GM08714 (cell line): ENCODE measurements around the gene FLT4.

Experiments
- H3K4me3 ChIP-seq: fragments of 200-500 bp; sonication (Bioruptor generic); 2 replicates; pipeline ENCODE4 v1.5.1; 2014; ENCODE audit warnings: mild to moderate bottlenecking, low read length, inconsistent platforms
- ZNF274 ChIP-seq: IDR thresholded peaks from 2 replicates; pipeline ENCODE4 v1.6.1; 2012; ENCODE audit warnings: mild to moderate bottlenecking, low read depth, low read length

The FLT4 gene

DNA sequence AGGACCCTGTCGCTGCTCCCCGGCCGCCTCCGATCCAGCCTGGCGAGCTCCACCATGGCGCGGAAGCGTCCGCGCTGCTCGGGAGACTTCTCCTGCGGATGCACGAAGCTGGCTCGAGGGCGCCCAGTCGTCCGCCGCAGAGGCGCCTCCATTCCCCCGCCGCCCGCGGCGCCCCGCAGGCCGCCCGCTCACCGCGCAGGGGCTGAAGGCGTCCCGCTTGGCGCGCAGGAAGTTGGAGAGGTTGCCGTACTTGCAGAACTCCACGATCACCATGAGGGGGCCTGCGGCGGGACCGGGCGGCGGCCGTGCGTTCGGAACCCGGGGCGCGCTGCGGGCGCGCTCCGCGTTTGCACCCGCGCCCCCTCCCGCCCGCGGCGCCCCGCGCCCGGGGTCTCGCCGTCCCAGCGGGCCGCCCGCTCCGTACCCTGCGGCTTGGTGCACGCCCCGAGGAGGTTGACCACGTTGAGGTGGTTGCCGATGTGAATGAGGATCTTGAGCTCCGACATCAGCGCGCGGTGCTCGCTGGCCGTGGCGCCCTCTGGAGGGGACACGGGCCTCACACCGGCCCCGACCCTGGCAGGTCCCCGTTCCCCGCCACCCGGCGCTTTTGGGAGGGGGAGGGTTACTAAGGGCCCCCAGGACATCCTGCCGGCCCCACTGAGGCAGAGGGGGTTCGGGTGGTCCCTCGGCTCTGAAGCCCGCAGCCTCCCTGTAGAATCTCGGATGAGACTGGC, 30.4 kb downstream of the FLT4 start:
- H3K4me3 ChIP-seq: no peak overlapping the region; the same call in 1 of the 2 replicates
- no peak for TF ChIP-seq ZNF274

DNA sequence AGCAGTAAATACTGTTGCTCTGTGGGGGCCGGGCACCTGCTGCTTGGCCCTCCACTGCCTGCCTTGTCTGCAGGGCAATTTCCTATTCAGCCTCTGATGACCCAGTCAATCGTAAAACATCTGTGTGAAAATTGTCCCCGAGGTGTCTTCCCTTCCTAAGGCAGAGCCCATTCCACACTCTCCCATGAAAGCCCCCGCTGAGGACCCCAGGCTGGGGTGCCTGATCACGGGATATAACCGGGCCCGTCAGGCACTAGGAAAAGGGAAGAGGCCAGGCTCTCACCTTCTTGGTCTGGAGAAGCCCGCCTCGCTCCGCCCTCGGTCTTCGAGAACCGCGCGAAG, 30.9 kb downstream of the FLT4 start:
- H3K4me3 ChIP-seq: no peak overlapping the region; the same call in 1 of the 2 replicates
- no peak for TF ChIP-seq ZNF274

DNA sequence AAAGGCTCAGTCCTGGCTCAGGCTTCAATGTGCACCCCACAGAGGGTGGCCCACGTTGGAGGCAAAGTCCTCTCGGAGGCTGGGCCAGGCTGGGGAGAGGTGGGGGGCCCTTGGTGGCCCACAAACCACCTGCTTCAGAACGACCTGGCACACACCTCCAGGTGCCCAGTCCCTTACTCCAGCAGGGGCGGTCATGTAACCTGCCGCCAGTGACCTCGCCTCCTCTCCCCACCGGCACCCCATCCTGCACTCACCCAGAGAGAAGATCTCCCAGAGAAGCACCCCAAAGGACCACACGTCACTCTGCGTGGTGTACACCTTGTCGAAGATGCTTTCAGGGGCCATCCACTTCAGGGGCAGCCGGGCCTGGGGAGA, 35.6 kb downstream of the FLT4 start:
- H3K4me3 ChIP-seq: no peak overlapping the region
- TF ChIP-seq ZNF274: no peak

DNA sequence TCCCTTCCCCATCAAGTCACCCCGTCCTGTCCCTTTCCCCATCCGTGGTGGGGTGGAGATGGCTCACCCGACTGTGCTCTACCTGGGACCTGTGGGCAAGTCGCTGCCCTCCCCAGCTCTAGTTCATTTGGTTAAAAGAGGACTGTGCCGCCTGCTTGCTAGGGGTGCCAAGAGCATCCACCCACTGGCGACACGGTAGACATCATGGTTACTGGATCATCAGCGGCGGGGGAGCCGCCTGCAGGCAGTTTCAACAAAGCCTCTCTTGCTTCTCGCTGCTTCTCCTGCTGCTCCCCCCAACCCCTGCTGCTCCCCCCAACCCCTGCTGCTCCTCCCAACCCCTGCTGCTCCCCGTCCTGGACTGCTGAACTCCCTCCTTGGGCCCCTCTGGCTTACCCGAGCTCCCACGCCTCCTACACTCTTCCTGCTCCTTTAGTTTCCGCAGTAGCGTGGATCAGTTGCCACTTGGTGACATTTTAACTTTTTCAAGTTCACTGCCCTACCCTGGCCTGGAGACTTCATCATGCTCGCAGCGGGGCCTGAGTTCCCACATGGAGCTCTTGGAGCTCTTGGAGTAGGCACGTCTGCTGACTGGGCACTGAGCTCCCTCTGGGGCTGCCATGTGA, 36.1 kb downstream of the FLT4 start:
- no peak for TF ChIP-seq ZNF274

DNA sequence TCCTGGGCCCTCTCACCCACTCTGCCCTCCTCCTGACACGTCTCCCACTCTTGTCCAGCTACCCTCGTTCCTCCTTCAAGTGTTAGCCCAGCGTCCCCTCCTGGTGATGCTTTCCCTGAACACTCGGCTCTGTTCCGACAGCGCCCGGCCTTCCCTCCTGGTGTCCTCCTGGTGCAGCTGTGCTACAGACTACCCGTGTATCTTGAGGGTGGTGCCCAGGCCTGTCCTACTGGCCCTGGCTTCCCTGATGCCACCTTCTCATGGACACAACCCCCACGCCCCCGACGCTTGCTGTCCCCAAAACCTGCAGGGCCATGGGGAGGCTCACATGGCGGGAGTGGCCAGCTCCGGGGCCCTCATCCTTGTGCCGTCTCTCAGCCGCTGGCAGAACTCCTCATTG, 36.7 kb downstream of the FLT4 start:
- H3K4me3 ChIP-seq: no peak overlapping the region
- no peak for TF ChIP-seq ZNF274

More for the DNA sequence above, 36.1 kb downstream of the FLT4 start:
- no peak overlapping the region for H3K4me3 ChIP-seq

DNA sequence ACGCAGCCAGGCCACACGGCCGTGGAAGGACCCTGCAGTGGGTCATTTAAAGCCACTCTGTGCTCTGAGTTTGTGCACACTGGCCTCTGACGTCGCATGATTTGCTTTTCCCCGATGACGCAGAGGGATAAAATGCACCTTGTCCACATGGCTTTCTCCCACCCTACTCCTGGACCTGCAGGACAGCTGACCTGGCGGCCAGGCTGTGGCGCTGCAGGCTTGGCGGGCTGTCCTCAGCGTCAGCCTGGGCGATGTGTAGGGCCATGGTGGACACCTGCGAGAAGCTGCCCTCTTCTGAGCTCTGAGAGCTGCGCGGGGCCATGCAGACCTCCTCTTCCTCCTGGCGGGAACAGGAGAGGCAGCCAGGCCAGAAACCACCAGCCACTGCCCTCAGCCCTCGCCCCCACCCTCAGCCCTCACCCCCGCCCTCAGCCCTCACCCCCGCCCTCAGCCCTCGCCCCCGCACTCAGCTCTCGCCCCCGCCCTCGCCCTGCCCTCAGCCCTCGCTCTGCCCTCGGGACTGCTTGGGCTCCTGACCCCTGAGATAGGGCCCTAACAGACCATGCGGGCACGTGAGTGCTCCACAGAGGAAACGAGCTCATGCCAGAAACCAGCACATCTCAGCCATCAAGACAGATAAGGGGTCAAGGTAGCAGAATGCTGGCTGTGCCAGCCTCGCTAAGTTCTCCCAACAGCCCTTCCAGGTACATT, 38.1 kb downstream of the FLT4 start:
- no peak for TF ChIP-seq ZNF274
- H3K4me3 ChIP-seq: no peak overlapping the region

DNA sequence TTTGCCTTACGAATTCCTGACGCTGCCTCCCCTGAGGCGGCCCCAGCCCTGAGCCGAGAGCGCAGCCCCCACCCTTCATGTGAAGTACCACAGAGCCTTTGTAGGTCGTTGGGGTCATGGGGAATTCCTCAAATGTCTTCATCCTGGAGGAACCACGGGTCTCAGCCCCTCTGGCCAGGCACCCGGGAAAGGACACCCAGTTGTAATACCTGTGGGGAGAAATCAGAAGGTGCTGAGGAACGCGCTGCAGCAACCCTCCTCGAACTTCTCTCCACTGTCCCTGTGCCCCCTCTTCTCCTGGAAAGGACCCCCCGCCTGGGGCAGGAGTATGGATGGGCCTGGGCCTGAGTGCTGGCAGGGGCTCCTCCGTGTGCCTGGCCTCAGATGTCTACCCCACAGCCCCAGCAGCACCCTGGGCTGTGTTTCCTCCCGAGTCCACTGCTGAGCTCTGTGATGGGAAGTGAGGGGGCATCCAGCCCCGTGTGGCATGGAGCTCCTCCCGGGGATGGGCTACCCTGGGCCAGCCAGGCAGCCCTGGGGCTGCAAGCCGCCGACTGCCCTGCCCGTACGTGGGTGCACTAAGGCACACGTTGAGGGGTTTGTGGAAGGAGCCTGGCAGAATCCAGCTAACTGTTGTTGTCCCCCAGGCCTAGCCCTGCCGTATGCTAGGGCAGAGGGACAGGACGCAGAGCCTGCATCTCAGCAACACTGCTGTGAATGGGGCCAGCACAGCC, 39.4 kb downstream of the FLT4 start:
- no peak for TF ChIP-seq ZNF274
- no peak overlapping the region for H3K4me3 ChIP-seq

DNA sequence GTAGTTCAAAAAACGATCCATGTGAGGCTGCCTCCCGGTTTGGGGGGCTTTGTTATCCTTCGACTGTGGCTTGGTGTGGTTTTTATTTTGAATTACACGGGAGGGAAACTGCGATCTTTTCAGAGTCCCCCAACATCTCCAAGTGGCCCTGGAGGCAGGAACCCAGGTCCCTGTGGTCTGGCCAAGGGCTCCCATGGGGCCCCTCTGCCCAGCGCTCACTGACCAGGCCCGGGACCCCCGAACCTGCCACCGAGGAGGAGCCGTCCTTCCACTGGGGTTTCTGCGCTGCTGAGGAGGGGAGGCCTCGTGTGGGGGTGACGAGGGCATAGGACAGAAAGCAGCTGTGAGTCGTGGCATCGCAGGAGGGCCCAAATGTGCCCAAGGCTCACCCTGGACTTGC, 40.0 kb downstream of the FLT4 start:
- H3K4me3 ChIP-seq: no peak overlapping the region
- no peak for TF ChIP-seq ZNF274

DNA sequence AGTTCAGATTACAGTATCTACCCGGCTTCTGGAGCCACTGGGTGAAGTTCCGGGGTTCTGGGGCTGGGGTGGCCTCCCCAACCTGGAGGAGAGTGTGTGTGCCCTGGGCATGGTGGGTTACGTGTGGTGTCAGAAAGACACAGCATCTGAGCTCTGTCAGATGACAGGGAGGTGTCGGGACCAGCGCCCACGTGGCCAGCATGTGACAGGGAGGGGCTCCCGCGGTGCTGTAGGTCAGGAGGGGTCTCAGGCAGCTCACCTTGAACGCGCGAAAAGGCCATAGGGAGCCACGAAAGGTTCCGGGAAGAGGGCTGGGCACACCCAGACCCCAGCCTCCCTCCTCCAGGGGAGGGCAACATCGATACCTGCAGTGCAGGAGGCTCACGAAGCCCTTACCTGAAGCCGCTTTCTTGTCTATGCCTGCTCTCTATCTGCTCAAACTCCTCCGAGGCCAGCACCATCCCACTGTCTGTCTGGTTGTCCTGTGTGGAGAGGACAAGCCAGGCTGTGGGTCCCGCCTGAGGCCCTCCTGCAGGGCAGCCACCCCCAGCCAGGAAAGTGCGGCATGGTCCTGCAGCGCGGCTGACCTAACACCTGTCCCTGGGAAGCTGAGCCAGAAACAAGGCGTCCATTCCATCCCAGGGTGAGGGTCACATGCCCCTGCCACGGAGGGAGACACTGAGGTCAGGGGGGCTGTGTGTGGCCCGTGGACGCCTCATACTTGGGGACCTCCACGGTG, 40.7 kb downstream of the FLT4 start:
- no peak for TF ChIP-seq ZNF274
- H3K4me3 ChIP-seq: no peak overlapping the region

DNA sequence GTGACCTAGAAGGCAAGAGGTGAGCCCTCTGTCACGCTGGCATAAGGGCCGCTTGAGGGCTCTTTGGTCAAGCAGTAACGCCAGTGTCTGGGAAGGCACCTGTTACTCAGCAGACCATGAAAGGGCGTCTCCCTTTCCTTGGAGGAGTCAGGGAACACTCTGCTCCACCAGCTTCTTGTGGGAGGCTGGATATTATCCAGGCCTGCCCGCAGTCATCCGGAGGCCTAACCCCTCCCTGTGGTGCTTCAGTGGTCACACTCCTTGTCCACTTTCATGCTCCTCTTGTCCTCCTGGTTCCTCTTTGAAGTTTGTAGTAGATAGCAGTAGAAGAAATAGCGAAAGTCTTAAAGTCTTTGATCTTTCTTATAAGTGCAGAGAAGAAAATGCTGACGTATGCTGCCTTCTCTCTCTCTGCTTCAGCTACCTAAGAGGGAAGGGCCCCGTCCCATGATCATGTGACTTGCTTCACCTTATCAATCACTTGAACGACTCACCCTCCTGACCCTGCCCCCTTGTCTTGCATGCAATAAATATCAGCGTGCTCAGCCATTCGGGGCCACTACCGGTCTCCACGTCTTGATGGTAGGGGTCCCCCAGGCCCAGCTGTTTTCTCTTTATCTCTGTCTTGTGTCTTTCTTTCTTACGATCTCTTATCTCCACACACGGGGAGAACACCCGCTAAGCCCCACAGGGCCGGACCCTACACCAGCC, 41.4 kb downstream of the FLT4 start:
- H3K4me3 ChIP-seq: no peak overlapping the region
- TF ChIP-seq ZNF274: no peak

DNA sequence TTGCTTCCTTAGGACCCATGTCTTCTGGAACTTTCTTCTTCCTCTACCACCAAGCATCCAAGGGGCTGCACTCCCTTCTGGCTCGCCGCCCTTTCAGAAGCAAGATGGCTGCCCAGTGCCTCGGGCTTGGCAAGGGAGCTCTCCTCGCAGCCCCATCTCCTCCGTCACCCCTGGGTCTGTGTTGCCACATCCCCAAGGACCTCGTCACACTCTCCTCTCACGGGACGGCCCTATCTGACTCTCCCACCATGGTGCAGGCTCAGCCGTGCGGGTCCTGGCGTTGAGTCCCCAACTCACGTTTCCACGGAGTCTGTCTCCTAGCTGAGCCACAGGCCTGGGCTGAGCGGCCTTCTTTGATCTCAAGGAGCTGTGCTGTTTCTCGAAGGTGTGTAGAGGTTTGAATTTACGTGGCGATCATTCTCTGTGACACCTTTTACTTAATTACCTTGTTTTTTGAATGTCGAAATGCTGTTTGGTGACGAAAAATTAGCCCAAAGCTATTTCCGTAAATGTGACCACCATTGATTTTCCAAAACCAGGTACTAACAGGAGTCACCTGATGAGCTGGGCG, 43.1 kb downstream of the FLT4 start:
- no peak for TF ChIP-seq ZNF274
- H3K4me3 ChIP-seq: no peak overlapping the region

DNA sequence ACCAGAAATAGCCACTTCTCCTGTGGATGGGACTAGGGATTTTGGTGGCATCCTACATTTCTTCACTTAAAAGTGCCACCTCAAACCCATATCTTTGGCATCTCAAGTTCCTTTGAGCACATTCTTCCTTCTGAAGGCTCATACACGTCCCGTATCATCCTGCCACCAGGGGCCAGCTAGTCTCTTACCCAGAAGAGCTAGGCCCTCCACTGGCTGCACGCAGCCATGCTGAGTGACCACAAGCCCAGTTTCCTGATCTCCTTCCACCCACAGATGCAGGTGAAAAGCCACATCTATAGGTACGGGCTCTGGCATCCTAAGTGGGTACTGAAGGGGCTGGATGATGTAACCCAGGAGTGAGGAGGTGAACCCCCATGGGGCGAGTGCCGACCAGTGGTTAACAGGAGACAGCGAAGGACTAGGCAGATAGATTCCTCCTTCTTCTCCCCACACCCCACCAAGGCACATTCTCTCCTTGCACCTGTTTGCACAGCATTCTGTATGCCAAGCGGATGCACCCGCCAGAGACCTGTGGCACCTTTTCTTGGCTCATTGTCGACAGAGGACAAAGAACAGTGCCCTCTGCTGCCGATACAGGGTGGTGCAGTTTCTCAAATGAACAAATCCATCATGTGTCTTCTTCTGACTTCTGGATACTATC, 43.7 kb downstream of the FLT4 start:
- TF ChIP-seq ZNF274: no peak
- no peak overlapping the region for H3K4me3 ChIP-seq
